ENCODE results near the gene NR3C1. TPM values are rescaled to one million over a fixed set of nuclear protein-coding genes. Genes with fewer than 3 reads are reported as not detected.

The NR3C1 gene
- total RNA-seq, 1 experiment from 2014 or later, result 17.5 TPM

- no peak for DNase-seq
- H3K4me1 Mint-ChIP-seq (ENCODE audit: low read depth, unreplicated experiment), result peaks cover 8% of the 10 kb centered on the region
- Histone ChIP-seq H3K4me3 (ENCODE audit: low read depth, low read length) (no peak overlapping the region), H3K27me3 (replicated peaks; ENCODE audit: control insufficient read depth, insufficient read depth, low read length) (no peaks in the 10 kb centered on the region), H3K4me1 (peaks cover 8% of the 10 kb centered on the region; the same call in 1 of the 2 replicates), H3K36me3 (ENCODE audit: control insufficient read depth, insufficient read depth, low read length) (no peaks in the 10 kb centered on the region), H3K9me3 (peaks cover 6% of the 10 kb centered on the region; the same call in 1 of the 2 replicates)
- no peaks in the 10 kb centered on the region for H3K9me3 Mint-ChIP-seq (ENCODE audit: unreplicated experiment)
- no peak overlapping the region for H3K27ac Mint-ChIP-seq (ENCODE audit: unreplicated experiment)
- TF ChIP-seq CTCF (IDR thresholded peaks at IDR 0.05; ENCODE audit: insufficient read depth in 1 of 2, low read depth in 1 of 2, low read length in 1 of 2, severe bottlenecking in 1 of 2, unreplicated experiment in 1 of 2), result no peak
- POLR2A ChIA-PET, result no interaction called here
- H3K36me3 Mint-ChIP-seq (ENCODE audit: insufficient read depth, unreplicated experiment), result no peaks in the 10 kb centered on the region
- no TSS peak for BruUV-seq (replicated peaks)
- H3K27me3 Mint-ChIP-seq (ENCODE audit: insufficient read depth, unreplicated experiment), result no peaks in the 10 kb centered on the region
- CTCF ChIA-PET, result no interaction called here
- no peak overlapping the region for H3K4me3 Mint-ChIP-seq (ENCODE audit: unreplicated experiment)
- intact Hi-C loops (cut with micrococcal nuclease; ENCODE audit: unreplicated experiment), result no loop called here
Measured at GRCh38 chr5:143379606-143380005, 23.9 kb downstream of the NR3C1 start.

- no TSS peak for BruUV-seq (replicated peaks)
- no peaks in the 10 kb centered on the region for H3K27me3 Mint-ChIP-seq (ENCODE audit: insufficient read depth, unreplicated experiment)
Measured at GRCh38 chr5:143376911-143377813, 26.3 kb downstream of the NR3C1 start.

More at GRCh38 chr5:143376911-143377813, 26.3 kb downstream of the NR3C1 start:
- H3K36me3 ChIP-seq (ENCODE audit: control insufficient read depth, insufficient read depth, low read length), result no peaks in the 10 kb centered on the region
- intact Hi-C loops (cut with micrococcal nuclease; ENCODE audit: unreplicated experiment), result no loop called here
- ChIA-PET POLR2A (interaction anchor here (0.5 kb wide), 1 partner anchor 27 kb away, joined by 3 read pairs; no protein-coding TSS in a partner anchor), CTCF (no interaction called here)
- Mint-ChIP-seq H3K27ac (ENCODE audit: unreplicated experiment) (no peak overlapping the region), H3K4me1 (ENCODE audit: low read depth, unreplicated experiment) (peaks cover 8% of the 10 kb centered on the region), H3K4me3 (ENCODE audit: unreplicated experiment) (no peak overlapping the region), H3K36me3 (ENCODE audit: insufficient read depth, unreplicated experiment) (no peaks in the 10 kb centered on the region), H3K9me3 (ENCODE audit: unreplicated experiment) (no peaks in the 10 kb centered on the region)
- no peaks in the 10 kb centered on the region for H3K9me3 ChIP-seq
- TF ChIP-seq CTCF (IDR thresholded peaks at IDR 0.05; ENCODE audit: insufficient read depth in 1 of 2, low read depth in 1 of 2, low read length in 1 of 2, severe bottlenecking in 1 of 2, unreplicated experiment in 1 of 2), result no peak
- H3K4me3 ChIP-seq (ENCODE audit: low read depth, low read length), result no peak overlapping the region
- peak; percentile 9 to 40 for DNase-seq
- H3K27me3 ChIP-seq (replicated peaks; ENCODE audit: control insufficient read depth, insufficient read depth, low read length), result no peaks in the 10 kb centered on the region
- peaks cover 8% of the 10 kb centered on the region; the same call in 1 of the 2 replicates for H3K4me1 ChIP-seq
